Nephron (organoid): Measurements from ENCODE around the gene MED13L.

Source experiments
- H3K27ac Mint-ChIP-seq, 3 experiments: 2 replicates each; pipeline ENCODE4 v1.8.0; 2020; ENCODE audit warnings: mixed read lengths in 3 of 3, mild to moderate bottlenecking in 2 of 3, moderate library complexity in 1 of 3
- H3K27me3 Mint-ChIP-seq: 2 replicates; pipeline ENCODE4 v1.8.0; 2021; ENCODE audit warnings: low read depth, mild to moderate bottlenecking, moderate library complexity, mixed read lengths
- H3K36me3 Mint-ChIP-seq: 2 replicates; pipeline ENCODE4 v1.8.0; 2020; ENCODE audit warnings: low read depth, mixed read lengths
- H3K4me1 Mint-ChIP-seq: 2 replicates; pipeline ENCODE4 v1.8.0; 2020; ENCODE audit warnings: mixed read lengths
- H3K4me3 Mint-ChIP-seq, 3 experiments: 2 replicates each; pipeline ENCODE4 v1.8.0; 2020; ENCODE audit warnings: mild to moderate bottlenecking in 3 of 3, mixed read lengths in 3 of 3, moderate library complexity in 2 of 3
- H3K9me3 Mint-ChIP-seq: 2 replicates; pipeline ENCODE4 v1.8.0; 2020; ENCODE audit warnings: mixed read lengths
- CTCF ChIP-seq, 3 experiments: fragments of 200-600 bp; sonication (generic); IDR thresholded peaks; one replicate each; pipeline ENCODE4 v1.5.0; 2021; ENCODE audit warnings: antibody characterized with exemption in 3 of 3; ENCODE audit not compliant: unreplicated experiment in 3 of 3

Gene MED13L

GRCh38 chr12:116070444-116070843 is 207.0 kb downstream of the MED13L start:
- Mint-ChIP-seq H3K4me3 (no peak overlapping the region), H3K36me3 (no peaks in the 10 kb centered on the region), H3K4me1 (peaks cover 52% of the 10 kb centered on the region), H3K27ac (no peak overlapping the region), H3K27me3 (no peaks in the 10 kb centered on the region), H3K9me3 (no peaks in the 10 kb centered on the region)
- TF ChIP-seq CTCF (IDR thresholded peaks at IDR 0.05; ENCODE audit: unreplicated experiment in 3 of 3) = no peak

DNA sequence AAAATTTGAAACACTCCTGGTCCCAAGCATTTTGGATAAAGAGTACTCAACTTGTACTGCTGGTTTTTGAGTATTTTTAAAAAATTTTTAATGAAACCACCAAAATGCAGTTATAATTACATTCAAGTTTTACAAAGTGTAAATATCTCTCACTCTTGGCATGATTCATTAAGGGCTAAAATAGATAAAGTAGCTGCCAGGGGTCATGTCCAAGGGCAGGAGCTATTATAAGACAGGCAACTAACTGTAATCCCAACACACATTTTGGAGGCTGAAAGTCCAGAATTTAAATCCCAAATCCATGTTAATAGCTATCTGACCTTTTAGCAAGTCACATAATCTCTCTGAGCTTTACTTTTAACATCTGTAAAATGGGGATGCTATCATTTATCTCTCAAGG is 207.6 kb downstream of the MED13L start:
- Mint-ChIP-seq H3K4me1 (peaks cover 52% of the 10 kb centered on the region), H3K9me3 (no peaks in the 10 kb centered on the region), H3K4me3 (no peak overlapping the region), H3K27ac (no peak overlapping the region), H3K36me3 (no peaks in the 10 kb centered on the region), H3K27me3 (no peaks in the 10 kb centered on the region)
- TF ChIP-seq CTCF (IDR thresholded peaks at IDR 0.05; ENCODE audit: unreplicated experiment in 3 of 3) = no peak

DNA sequence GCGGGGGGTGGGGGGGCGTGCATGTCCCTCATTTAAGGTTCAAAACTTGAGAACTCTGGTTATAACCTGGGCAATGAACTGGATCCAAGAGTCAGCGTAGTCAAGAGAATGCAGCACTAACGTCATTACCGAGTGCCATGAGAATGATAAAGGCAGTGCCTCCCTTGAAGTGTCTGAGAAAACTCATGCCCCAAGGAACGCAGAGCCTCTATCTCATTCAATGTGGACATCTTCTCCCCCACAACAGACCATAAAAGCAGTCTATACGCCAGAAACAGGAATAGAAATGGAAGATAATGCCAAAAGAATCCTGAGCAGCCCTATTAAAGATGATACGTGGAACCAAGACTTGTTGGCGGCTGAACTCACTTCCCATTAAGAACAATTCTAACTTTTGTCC is 208.6 kb downstream of the MED13L start:
- Mint-ChIP-seq H3K27ac (no peak overlapping the region), H3K4me1 (peaks cover 53% of the 10 kb centered on the region), H3K9me3 (no peaks in the 10 kb centered on the region), H3K27me3 (no peaks in the 10 kb centered on the region), H3K36me3 (no peaks in the 10 kb centered on the region), H3K4me3 (no peak overlapping the region)
- TF ChIP-seq CTCF (IDR thresholded peaks at IDR 0.05; ENCODE audit: unreplicated experiment in 3 of 3) = no peak

GRCh38 chr12:116068371-116068770 is 209.1 kb downstream of the MED13L start:
- Mint-ChIP-seq H3K9me3 (no peaks in the 10 kb centered on the region), H3K4me3 (no peak overlapping the region), H3K27me3 (no peaks in the 10 kb centered on the region), H3K27ac (no peak overlapping the region), H3K4me1 (peaks cover 53% of the 10 kb centered on the region), H3K36me3 (no peaks in the 10 kb centered on the region)
- TF ChIP-seq CTCF (IDR thresholded peaks at IDR 0.05; ENCODE audit: unreplicated experiment in 3 of 3) = no peak

GRCh38 chr12:116067892-116068291 is 209.6 kb downstream of the MED13L start:
- no peak for TF ChIP-seq CTCF (IDR thresholded peaks at IDR 0.05; ENCODE audit: unreplicated experiment in 3 of 3)
- H3K27me3 Mint-ChIP-seq = no peaks in the 10 kb centered on the region

GRCh38 chr12:116066381-116067230 is 210.9 kb downstream of the MED13L start:
- no peaks in the 10 kb centered on the region for H3K9me3 Mint-ChIP-seq
- peaks cover 53% of the 10 kb centered on the region for H3K4me1 Mint-ChIP-seq
- no peaks in the 10 kb centered on the region for H3K27me3 Mint-ChIP-seq
- H3K27ac Mint-ChIP-seq = peak overlapping the region; percentile 46 to 89 (median 72)
- no peaks in the 10 kb centered on the region for H3K36me3 Mint-ChIP-seq
- TF ChIP-seq CTCF (IDR thresholded peaks at IDR 0.05; ENCODE audit: unreplicated experiment in 3 of 3) = peak; percentile 74 to 85 (median 78)
- no peak overlapping the region for H3K4me3 Mint-ChIP-seq

More at GRCh38 chr12:116067892-116068291, 209.6 kb downstream of the MED13L start:
- Mint-ChIP-seq H3K36me3 (no peaks in the 10 kb centered on the region), H3K4me3 (no peak overlapping the region), H3K27ac (no peak overlapping the region), H3K4me1 (peaks cover 53% of the 10 kb centered on the region), H3K9me3 (no peaks in the 10 kb centered on the region)
